GM18502 (cell line): ENCODE results near the gene EFEMP1.
"Not testable (repeated sequence)": the region's sequence is repeated elsewhere in the genome, so short reads cannot be mapped to it uniquely, and the experiment has no call there.

Experiments used
- ATAC-seq: cut with Tn5 transposase; IDR thresholded peaks from one replicate; pipeline ENCODE4 v1.9.1; 2021; ENCODE audit warnings: mild to moderate bottlenecking; ENCODE audit not compliant: unreplicated experiment, poor library complexity

The EFEMP1 gene

GRCh38 chr2:55838653-55839052 is 84.9 kb downstream of the EFEMP1 start:
- no peak for ATAC-seq

GRCh38 chr2:55838117-55838516 is 85.5 kb downstream of the EFEMP1 start:
- not testable (repeated sequence) for ATAC-seq

DNA sequence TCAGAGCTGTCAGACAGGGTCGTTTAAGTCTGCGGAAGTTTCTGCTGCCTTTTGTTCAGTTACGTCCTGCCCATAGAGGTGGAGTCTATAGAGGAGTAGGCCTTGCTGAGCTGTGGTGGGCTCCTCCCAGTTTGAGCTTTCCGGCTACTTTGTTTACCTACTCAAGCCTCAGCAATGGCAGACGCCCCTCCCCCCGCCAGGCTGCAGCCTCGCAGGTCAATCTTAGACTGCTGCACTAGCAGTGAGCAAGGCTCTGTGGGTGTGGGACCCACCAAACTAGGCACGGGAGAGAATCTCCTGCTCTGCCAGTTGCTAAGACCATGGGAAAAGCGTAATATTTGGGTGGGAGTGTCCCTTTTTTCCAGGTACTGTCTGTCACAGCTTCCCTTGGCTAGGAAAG is 86.5 kb downstream of the EFEMP1 start:
- no peak for ATAC-seq

GRCh38 chr2:55831671-55832410 is 91.7 kb downstream of the EFEMP1 start:
- ATAC-seq = not testable (repeated sequence)

- ATAC-seq = no peak
Observed at GRCh38 chr2:55827855-55828254, 95.7 kb downstream of the EFEMP1 start.

- ATAC-seq = not testable (repeated sequence)
Observed at GRCh38 chr2:55827428-55827827, 96.2 kb downstream of the EFEMP1 start.

DNA sequence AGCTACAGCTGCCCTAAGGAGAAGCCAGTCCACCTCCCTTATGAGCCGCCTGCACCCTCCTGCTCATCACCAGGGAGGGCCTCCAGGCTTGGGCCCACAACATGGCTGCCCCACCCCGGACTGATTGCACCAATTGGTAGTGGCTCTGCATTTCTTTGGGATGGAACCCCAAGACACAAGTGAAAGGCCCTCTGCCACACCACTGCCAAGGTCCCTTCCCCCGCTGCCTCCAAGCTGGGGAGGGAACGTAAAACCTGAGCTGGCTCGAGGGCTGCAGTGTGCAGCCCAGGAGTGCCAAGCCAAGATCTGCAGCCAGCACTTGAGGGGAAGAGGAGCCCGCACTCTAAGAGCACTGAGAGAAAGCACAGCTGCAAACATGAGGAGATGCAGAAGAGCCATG is 97.3 kb downstream of the EFEMP1 start:
- ATAC-seq = no peak

DNA sequence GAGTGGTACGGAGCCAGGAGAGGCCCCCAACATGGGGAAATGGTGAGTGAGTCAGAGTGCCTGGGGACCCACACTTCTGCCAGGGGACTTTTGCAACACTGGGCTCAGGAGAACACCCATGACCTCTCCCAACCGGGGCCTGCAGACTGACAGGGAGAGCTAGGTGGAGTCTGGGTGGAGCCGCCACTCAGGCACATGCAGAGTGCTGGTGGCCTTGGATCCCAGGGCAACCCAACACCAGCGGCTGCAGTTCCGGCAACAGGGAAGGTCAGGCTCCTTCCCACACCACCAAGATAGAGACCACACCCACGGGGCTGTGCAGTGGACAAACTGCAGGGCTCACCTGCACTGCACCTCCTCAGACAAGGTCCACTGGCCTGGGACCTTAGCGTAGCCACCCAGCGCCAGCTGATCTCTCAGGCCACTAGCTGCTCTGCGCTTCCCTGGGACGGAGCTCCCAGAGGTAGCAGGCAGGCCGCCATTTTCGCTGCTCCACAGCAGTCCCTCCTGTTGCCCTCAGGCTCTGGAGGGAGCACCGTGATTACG is 99.0 kb downstream of the EFEMP1 start:
- no peak for ATAC-seq
